NCI-H2227 treated with DMSO at 0.1 percent for 48 hours (cell line): ENCODE data around the gene GJC2.

Experiments
- DNase-seq: peaks from one replicate; lab custom pipeline; 2025; lab: John Stamatoyannopoulos, UW

Gene GJC2

DNA sequence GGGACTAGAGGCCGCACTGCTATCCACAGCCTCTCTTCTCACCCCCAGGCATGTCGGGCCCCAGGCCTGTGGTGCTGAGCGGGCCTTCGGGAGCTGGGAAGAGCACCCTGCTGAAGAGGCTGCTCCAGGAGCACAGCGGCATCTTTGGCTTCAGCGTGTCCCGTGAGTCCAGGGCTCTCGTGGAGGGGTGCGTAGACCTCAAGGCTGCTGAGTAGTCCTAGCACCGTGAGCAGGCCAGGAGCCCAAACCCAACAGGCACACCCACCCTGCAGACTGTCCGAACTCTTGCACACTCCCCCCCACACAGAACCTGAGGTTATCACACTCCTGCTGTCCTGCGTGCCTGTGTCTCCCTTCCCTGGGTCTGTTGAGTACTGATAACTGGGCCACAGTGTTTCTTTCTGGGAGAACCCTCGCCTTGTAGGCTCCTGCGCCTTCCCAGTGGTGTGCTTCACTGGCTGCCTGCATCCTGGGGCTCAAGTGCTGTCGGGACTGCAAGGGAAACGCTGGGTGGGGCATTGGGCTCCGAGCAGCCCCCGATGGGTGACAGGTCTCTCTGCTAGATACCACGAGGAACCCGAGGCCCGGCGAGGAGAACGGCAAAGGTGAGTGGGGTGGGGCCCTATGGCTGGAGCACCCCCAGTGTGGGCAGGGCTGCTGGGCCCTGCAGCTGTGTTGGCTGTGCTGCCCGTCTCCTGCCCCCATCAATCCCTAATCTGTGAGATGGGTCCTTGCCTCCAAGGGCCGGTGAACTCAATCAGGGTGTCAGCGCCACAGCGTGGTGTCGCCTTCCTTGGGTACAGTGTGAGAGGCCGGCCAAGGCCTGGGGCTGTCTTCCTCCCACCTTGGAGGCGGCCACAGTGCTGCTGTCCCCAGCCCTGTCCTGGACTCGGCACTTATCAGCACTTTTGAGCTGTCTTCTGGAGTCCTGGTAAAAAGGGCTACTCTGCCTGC is 4.0 kb upstream of the GJC2 start:
- DNase-seq, result no peak

DNA sequence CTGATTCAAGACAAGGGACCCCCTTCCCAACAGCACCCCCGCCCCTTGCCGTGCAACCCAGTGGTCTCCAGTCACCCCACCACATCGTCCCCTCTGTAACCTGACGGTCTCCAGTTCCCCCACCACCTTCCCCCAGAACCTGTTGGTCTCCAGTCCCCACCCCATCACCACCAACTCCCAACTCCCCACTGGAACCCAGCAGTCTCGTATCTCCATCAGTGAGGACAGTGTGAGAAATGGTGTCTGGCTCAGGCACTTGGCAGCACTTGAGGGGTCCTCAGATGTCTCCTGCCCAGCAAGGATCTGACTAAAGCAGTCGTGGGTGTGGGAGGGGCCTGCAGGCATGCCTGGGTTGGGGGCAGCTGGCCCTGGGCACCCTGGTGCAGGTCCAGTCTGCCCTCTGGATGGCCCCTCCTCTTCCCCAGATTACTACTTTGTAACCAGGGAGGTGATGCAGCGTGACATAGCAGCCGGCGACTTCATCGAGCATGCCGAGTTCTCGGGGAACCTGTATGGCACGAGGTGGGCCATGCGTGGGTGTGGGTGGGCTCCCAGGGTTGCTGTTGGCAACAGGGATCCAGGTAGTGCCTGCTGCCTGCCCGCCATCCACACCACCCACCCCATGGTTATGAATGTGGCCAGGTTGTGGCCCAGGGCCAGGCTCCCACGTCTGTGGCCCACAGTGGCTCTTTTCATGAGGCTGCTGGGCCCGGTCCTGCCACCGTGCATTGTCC is 3.1 kb upstream of the GJC2 start:
- DNase-seq, result no peak

DNA sequence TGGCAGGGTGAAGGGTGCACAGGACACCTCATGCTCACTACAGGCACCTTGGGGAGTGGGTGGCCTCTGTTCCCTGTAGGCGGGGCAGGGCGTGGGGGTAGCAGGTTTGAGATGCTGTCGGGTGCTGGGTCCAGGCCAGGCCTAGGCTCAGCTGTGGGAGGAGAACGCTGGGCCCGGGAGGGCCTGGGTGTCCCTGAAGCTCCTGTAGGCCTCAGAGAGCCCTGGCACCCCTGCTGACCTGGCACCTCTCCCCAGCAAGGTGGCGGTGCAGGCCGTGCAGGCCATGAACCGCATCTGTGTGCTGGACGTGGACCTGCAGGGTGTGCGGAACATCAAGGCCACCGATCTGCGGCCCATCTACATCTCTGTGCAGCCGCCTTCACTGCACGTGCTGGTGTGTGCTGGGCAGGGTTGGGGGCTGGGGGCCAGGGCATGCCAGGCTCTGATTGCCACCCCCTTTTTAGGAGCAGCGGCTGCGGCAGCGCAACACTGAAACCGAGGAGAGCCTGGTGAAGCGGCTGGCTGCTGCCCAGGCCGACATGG is 2.5 kb upstream of the GJC2 start:
- no peak for DNase-seq

DNA sequence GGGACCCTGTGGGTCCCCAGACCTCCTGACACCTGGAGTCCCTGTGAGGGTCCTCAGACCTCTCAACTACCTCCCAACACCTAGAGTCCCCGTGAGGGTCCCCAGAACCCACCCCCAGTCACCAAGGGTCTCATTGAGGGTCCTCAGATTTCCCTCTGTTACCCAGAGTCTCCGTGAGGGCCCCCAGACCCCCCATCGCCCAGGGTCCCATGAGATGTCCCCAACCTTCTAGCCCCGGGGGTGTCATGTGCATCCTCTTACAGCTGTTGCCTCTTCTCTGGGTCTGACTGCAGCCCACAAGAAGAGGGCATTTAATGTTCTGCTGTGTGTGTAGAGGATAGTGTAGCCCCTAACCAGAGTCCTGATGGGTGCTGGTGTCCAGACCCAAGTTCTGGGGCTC is 2.0 kb upstream of the GJC2 start:
- no peak for DNase-seq

DNA sequence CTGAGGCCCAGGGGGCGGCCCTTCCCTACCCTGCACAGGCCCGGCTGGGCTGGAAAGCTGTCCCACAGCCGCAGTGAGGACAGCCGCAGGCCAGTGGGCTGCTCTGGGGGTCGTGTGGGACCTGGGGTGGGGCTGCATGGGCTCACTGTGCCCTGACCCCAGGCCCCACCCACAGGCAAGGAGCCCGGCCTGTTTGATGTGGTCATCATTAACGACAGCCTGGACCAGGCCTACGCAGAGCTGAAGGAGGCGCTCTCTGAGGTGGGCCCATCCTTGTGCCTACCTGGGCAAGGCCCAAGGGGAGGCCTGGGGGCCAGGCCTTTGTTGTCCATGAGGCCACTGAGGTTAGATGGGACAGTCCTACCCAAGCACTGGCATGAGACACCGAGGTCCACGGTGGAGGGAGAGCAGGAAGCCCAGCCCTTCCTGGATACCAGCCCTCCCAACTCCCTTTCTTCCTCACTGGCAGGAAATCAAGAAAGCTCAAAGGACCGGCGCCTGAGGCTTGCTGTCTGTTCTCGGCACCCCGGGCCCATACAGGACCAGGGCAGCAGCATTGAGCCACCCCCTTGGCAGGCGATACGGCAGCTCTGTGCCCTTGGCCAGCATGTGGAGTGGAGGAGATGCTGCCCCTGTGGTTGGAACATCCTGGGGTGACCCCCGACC is 1.4 kb upstream of the GJC2 start:
- DNase-seq, result no peak

DNA sequence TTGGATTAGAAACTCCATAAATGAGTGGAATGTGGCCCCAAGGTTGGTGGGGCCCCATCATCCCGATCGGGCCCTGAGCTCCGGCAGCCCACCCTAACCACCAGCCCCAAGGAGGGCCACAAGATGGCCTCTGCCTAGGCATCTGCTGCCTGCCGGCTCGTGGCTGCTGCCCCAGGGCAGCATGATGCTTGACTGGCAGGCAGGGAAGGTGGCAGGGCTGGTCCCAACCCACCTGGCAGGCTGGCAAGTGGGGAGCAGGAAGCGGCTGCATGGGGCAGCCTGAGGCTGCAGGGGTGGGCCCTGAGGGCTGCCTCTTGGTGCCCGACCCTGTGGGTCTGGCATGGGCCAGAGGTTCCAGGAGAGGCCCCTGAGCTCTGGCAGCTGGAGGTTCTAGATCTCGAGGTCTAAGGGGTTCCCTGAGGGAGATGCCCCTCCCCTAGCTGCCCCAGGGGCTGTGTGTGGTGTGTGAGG is 760 bp upstream of the GJC2 start:
- no peak for DNase-seq

DNA sequence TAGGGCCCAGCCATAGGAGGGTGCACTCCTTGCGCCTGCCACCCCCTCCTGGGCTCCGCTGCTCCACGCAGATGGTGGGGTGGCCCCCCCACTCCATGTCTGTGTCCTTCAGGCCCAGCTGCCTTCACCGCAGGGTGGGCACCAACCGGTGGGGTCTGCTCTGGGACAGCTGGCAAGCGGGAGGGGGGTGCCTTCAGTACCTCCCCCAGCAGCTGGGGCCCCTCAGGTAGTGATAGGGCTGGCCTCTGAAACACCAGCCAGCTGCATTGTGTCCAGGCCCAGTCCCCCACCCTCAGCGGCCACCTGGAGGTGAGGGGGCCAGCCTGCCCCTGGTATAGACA is 360 bp downstream of the GJC2 start:
- DNase-seq, result no peak

DNA sequence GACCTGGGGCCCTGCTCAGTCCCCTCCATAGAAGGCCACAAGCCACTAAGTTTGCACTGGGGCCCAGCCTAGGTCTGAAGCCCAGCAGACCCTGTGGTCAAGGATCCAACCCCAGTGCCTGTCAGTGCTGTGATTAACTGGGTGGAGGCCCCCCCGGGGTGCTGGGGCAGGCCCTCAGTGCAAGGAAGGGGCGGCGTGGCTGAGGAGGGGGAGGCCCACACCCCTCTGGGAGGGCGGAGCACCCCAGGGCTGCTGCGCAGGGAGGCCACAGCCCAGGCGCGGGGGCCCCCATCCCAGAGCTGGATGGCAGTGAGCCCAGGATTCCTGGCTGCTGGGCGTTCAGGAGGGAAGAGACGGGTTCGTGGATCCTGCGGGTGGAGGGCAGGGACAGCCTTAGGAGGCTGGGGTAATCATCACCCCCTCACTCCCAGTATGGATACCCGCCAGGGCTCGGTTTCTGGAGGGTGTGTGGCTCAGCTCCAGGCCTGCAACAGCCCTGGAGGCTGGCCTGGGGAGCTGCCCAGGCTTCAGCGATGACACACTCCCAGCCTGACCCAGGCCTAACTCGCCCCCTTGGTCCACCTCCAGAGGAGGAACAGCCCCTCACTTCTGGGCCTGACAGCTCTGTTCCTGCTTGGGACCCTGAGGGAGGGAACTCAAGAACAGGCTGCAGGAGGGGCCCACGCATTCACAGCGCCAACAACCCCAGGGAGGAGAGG is 890 bp downstream of the GJC2 start:
- no peak for DNase-seq

DNA sequence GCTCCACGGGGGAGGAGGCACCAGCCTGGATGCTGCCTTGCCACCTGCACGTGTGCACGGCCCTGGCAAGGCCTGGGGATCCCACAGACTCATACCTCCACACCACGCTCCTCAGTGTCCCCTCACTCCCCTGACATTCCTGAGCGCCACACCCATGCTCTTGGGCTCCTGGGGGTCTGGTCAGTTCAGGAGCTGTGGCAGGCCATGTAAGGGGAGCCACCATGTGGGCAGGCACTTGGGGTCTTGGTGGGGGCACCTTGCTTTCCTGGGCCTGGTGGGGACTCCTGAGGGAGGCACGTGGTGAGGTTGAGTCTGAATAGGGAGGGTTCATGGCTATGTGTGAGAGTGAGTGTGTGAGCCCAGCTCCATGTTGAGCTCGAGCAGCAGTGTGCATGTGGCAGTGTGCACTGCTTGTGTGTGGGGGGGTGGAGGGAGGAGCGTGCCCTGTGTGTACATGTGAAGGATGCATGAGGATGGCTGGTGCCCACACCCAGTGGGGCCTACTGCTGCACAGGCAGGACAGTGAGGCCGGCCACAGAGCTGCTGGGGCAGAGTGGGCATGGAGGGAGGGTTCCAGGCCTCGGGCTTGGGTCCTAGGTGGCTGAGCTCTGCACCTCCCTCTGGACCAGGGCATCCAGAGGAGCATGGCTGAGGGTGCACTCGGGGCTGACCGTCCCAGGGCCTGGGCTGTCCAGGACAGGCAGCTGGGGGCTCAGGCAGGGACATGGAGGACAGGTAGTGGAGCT is 1.6 kb downstream of the GJC2 start:
- DNase-seq, result no peak

DNA sequence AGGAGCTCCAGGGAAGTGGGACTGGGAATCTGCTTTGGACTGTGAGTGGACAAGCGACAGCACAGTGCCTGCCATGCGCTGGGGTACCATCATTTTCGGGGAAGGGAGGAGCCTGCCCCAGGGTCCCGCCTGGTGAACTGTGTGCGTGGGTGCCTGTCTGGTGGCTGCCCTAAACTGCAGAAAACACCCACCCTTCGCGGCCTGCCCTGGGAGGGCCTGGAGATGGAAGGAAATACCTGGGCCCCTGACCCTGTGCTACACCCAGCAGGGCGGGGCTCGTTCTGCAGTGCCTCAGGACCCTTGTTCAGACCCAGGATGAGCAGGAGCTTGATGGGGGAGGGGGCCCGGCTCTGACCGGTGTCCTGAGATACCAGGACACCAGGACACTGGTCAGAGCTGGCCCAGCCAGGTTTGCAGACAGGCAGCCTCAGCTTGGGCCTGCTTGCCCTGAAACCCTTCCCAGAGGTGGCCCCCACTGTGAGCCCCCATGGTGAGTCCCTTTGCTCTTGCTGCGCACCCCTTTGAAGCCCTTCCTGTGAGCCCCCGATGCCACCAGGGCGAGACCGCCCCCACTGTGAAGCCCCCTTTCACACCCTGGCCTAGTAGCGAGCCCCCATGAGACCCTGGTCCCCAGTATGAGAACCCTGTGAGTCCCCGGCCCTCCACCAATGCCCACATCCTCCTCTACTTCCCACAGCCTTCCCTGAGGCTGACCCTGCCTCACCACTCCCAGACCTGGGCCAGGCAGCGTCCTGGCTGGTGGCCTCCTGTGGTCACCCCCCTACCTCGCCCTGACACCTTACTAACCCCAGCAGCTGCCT is 2.6 kb downstream of the GJC2 start:
- no peak for DNase-seq

DNA sequence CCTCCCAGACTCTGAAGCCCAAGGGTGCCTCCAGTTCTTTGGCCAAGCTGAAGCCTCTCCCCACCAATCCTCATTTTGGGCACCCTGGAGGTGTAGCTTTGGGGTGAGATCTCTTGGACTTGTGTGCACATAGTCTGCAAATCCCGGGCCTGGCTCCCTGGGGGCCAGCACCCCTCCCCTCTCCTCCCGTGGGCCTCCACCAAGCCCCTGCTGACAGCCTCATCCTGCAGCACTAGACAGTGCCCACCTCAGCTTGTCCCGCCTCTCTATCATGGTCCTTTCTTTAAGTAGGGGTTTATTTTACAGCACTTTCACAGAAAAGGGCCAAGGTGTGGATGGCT is 3.2 kb downstream of the GJC2 start:
- no peak for DNase-seq

DNA sequence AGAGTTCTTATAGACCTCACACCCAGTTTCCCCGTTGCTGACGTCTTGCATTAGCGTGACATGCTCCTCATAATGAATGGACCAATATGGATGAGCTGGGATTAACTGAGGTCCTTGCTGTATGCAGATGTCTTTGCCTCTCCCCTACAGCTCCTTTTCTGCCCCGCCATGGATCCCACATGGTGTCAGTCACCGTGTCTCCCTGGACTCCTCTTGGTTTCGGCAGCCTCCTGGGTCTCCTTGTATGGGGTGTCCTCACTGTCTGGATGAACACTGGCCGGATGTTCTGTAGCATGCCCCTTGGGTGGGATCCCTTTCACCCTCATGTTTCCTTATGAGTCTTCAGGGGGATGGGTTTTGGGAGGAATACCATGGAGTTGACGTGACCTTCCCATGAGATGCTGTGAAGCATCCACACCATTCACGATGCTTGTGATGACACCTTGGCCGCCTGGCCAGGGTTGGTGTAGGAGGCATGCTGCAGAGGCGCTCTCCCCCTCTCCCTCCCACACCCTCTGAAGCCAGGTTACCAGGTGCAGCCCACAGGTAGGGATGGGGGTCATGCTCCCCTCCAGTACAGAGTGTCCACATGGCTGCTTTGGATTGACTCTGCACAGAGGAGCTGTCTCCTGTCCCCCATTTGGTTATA is 4.4 kb downstream of the GJC2 start:
- DNase-seq, result no peak

DNA sequence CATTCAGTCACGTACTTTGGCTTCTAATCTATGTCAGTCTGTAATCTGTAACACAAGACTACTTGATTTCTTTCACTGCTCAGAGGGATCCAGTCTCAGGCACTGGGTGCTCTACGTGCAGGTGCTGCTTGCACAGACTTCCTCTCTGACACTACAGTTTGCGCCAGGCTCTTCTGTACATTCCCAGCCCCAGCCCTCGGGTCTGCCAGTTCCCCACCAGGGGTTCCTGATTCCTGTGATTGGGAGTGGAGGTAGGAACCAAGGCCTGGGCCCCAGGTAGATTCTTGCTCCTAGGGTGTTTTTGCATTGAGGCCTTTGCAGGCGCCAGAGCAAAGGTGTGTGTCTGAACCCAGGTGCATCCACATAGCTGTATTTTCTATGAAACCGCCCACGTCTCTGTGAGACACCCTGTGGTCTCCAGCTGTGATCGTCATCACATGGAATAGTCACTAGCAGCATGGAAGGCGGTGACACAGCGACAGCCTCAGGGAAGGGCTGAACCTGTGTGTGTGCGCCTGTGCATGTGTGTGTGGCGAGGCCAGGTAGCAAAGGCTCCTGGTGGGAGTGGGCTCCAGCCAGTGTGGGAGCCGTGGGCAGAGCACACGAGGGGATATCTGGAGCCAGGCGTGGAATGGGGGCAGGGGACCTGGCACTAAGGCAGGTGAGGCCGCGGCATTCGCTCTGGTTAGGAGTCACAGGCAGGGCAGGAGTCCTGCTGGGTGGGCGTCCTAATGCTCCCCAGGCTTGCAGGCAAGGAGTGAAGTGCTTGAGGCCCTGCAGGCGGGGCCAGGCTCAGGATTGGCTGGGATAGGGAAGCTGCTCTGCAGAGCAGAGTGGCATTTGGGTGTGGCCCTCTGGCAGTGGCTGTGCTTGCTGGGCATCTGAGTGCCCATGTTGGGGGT is 5.2 kb downstream of the GJC2 start:
- DNase-seq, result peak; percentile 12

DNA sequence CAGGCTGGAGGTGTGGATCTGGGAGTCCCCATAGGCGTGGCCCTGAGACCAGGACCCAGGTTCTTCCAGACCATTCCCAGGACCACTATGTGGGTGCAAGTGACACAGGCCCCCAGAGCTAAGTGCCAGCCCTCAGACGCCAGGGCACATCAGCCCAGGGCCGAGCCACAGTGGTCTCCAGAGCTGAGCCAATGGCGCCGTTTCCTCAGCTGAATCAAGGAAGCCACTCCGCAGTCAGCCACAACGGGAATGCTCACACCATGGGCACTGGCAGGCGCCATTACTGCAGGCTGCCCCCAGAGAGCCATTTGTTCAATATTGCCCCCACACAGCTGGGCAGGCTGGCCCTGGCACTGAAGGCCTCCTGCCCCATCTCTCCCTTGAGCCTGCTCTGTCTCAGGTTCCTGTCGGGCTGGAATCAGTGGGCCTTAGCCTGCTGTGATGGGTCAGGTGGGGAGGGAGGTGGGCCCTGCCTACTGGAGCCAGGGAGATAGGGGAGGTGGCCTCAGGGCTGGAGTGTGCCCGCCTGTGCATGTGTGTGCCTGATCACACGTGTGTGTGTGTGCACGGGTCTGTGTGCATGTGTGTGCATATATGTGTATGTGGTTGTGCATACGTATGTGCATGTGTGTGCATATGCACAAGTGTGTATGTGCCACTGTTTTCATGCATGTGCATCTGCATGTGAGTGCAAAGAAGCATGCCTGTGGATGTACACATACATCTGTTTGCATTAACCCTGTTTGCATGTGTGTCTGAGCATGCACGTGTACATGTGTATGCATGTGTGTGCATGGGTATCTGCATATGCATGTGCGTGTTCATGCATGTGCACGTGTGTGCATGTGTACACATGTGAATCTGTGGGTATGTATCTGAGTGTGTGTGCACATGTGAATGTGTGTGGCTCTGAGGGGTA is 6.1 kb downstream of the GJC2 start:
- DNase-seq, result no peak

DNA sequence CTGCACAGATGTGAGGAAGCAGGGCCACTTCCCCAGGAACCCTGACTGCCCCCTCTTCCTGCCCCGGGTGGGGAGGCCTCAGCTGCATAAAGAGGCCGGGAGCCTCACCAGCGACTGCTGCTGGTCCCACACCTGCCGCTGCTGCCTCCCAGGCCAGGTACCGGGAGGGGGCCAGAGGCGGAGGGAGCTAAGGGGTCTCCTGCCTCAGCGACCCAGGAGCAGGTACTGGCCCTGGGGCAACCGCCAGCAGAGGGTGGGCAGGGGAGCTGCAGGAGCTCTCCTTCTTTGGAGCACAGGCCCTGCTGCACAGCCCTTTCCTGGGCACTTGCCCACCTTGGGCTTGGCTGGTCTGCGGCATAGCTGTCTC is 6.8 kb downstream of the GJC2 start:
- no peak for DNase-seq

DNA sequence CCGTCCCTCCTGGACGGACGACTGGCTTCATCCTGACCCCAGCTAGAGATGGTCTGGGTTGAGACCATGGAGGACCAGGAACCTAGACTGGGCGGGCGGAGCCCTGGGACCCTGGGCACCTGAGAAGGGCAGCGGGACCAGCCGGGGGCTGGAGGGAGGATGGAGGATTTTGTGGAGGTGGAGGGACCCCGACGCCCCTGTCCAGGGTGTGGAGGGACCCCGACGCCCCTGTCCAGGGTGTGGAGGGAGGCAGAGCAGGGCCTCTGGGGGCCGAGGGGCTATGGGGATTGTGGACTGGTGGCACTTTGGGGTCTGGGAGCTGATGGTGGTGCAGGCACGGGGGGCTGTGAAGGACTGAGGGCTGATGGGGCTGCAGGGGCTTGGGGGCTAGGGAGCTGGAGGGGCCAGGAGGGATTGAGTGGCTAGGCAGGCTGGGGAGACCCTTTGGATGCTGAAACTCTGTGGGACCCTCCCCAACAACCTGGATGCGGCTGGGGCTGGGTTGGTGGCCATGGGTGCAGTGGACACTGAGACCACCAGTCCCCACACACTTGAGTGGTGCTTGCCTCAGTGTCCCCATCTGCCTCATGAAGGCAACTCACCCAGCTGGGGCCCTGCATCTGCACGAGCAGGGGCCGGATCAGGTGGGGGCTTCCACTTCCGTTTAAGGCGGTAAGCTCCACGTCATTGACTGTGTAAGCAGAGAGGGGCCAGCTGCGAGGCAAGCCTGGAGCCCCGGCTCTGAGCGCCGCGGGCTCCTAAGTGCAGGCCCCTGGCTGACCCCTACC is 7.4 kb downstream of the GJC2 start:
- DNase-seq, result no peak

DNA sequence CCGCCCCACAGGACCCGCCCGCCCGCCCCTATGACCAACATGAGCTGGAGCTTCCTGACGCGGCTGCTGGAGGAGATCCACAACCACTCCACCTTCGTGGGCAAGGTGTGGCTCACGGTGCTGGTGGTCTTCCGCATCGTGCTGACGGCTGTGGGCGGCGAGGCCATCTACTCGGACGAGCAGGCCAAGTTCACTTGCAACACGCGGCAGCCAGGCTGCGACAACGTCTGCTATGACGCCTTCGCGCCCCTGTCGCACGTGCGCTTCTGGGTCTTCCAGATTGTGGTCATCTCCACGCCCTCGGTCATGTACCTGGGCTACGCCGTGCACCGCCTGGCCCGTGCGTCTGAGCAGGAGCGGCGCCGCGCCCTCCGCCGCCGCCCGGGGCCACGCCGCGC is 8.0 kb downstream of the GJC2 start:
- no peak for DNase-seq
